Calu3 (cell line): ENCODE measurements around the gene DBH. TPM values are rescaled to one million over a fixed set of nuclear protein-coding genes. Genes with fewer than 3 reads are reported as not detected.

Source experiments
- BruUV-seq: library from RNA; stranded (reverse); fragments of 400-500 nt; replicated peaks from 2 replicates; lab custom pipeline; 2021; lab: Mats Ljungman, UMichigan
- CTCF ChIA-PET: fragments of 300-600 bp; sonication (Branson Sonifier 250); formaldehyde crosslinking; loops from one replicate; lab custom pipeline; 2022; ENCODE audit warnings: antibody characterized with exemption; lab: Charles Lee
- DNase-seq: peaks from one replicate; pipeline ENCODE4 v3.0.0; 2022
- H3K27ac Mint-ChIP-seq: one replicate; pipeline ENCODE4 v1.8.0; 2022; ENCODE audit warnings: mixed read lengths; ENCODE audit not compliant: unreplicated experiment
- H3K27me3 Mint-ChIP-seq: one replicate; pipeline ENCODE4 v1.8.0; 2022; ENCODE audit warnings: mixed read lengths; ENCODE audit not compliant: unreplicated experiment
- H3K36me3 Mint-ChIP-seq: one replicate; pipeline ENCODE4 v1.8.0; 2022; ENCODE audit warnings: mild to moderate bottlenecking, moderate library complexity, mixed read lengths; ENCODE audit not compliant: insufficient read depth, unreplicated experiment
- H3K4me1 Mint-ChIP-seq: one replicate; pipeline ENCODE4 v1.8.0; 2022; ENCODE audit warnings: mild to moderate bottlenecking, low read depth, mixed read lengths; ENCODE audit not compliant: unreplicated experiment
- H3K4me3 Mint-ChIP-seq: one replicate; pipeline ENCODE4 v1.8.0; 2022; ENCODE audit warnings: mild to moderate bottlenecking, low read depth, moderate library complexity, mixed read lengths; ENCODE audit not compliant: unreplicated experiment
- H3K9me3 Mint-ChIP-seq: one replicate; pipeline ENCODE4 v1.8.0; 2022; ENCODE audit warnings: low read depth, mixed read lengths; ENCODE audit not compliant: unreplicated experiment
- intact Hi-C: fragments of 100-400 bp; cut with micrococcal nuclease; formaldehyde crosslinking; loops from one replicate; pipeline ENCODE4 v1.10.0; 2022; ENCODE audit not compliant: unreplicated experiment
- total RNA-seq: library from RNA; stranded (reverse); gene quantifications from 2 replicates; pipeline ENCODE4 v1.2.3, GENCODE V29; 2022
- TF ChIP-seq, protein P1 (sequence below): fragments of 200-600 bp; IDR thresholded peaks from one replicate; pipeline ENCODE4 v1.8.0; 2022; ENCODE audit warnings: antibody characterized with exemption; ENCODE audit not compliant: unreplicated experiment

Gene DBH
- total RNA-seq, 1 experiment from 2014 or later = not detected

DNA sequence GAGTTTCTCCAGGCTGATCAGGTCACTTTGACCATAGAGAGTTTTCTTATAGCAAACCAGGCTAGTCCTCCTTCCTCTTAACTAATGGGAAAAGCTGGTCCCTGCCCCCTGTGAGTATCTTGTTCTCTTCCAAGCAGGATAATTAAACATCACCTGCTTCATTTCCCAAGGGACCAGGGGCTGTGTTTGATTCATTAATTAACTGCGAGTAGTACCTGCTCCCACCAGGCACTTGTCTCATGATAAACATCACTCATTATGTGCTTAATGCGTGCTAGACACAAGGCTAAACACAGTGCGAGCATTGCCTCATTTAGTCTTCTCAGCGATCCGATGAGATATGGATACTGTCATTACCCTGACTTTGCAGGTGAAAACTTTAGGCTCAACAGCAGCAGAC, 25.3 kb upstream of the DBH start:
- no peak for DNase-seq
- no TSS peak for BruUV-seq
- H3K4me1 Mint-ChIP-seq = no peaks in the 10 kb centered on the region
- no peaks in the 10 kb centered on the region for H3K36me3 Mint-ChIP-seq
- intact Hi-C loops = no loop called here
- no peaks in the 10 kb centered on the region for H3K9me3 Mint-ChIP-seq
- TF ChIP-seq, protein P1, sequence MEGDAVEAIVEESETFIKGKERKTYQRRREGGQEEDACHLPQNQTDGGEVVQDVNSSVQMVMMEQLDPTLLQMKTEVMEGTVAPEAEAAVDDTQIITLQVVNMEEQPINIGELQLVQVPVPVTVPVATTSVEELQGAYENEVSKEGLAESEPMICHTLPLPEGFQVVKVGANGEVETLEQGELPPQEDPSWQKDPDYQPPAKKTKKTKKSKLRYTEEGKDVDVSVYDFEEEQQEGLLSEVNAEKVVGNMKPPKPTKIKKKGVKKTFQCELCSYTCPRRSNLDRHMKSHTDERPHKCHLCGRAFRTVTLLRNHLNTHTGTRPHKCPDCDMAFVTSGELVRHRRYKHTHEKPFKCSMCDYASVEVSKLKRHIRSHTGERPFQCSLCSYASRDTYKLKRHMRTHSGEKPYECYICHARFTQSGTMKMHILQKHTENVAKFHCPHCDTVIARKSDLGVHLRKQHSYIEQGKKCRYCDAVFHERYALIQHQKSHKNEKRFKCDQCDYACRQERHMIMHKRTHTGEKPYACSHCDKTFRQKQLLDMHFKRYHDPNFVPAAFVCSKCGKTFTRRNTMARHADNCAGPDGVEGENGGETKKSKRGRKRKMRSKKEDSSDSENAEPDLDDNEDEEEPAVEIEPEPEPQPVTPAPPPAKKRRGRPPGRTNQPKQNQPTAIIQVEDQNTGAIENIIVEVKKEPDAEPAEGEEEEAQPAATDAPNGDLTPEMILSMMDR = no peak
- CTCF ChIA-PET = no interaction called here
- no peak overlapping the region for H3K27ac Mint-ChIP-seq
- H3K27me3 Mint-ChIP-seq = peaks cover 85% of the 10 kb centered on the region
- no peak overlapping the region for H3K4me3 Mint-ChIP-seq

DNA sequence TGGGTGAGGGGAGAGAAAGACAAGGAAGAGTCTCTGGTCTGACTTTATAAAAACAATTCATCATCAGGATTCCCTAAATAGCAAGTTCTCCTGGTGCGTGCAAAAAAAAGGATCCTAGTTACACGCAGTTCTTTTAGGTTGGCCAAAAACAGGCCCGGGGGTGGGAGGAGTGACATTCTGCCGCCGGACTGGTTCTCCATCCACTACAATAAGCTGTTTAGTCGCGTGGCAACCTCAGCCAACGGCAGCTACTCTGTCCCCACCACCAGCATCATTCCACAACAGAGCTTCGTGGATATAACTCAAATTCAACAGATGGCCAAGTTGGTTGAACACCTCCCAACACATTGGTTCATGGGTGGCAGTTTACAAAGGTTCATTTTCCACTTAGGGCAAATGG, 24.1 kb upstream of the DBH start:
- no peaks in the 10 kb centered on the region for H3K4me1 Mint-ChIP-seq
- no peak for DNase-seq
- H3K9me3 Mint-ChIP-seq = no peaks in the 10 kb centered on the region
- H3K36me3 Mint-ChIP-seq = no peaks in the 10 kb centered on the region
- TF ChIP-seq, protein P1 = no peak
- H3K27me3 Mint-ChIP-seq = peaks cover 85% of the 10 kb centered on the region
- no peak overlapping the region for H3K27ac Mint-ChIP-seq
- H3K4me3 Mint-ChIP-seq = no peak overlapping the region
- intact Hi-C loops = no loop called here
- BruUV-seq = no TSS peak
- CTCF ChIA-PET = no interaction called here

DNA sequence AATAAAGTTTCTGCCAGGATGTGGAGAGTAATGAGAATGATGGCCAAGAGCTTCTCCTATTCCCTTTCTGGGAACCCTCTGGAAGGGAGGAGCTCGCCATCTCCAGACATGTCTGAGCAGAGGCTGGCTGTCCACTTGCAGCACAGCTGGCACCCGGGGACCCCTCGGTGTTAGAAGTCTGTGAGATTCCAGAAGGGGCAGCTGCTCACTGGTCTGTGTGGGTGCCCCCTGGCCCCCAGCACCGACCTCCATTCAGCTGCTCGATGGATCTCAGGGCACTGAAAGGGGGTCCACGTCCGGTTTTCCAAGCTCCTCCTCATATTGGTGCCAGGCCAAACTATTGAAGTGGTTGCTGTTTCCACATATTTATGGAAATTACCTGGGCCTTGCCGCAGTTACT, 23.3 kb upstream of the DBH start:
- Mint-ChIP-seq H3K27ac (no peak overlapping the region), H3K36me3 (no peaks in the 10 kb centered on the region), H3K4me3 (no peak overlapping the region), H3K27me3 (peaks cover 85% of the 10 kb centered on the region), H3K9me3 (no peaks in the 10 kb centered on the region), H3K4me1 (no peaks in the 10 kb centered on the region)
- TF ChIP-seq, protein P1 = no peak
- CTCF ChIA-PET = no interaction called here
- BruUV-seq = no TSS peak
- intact Hi-C loops = no loop called here
- no peak for DNase-seq

DNA sequence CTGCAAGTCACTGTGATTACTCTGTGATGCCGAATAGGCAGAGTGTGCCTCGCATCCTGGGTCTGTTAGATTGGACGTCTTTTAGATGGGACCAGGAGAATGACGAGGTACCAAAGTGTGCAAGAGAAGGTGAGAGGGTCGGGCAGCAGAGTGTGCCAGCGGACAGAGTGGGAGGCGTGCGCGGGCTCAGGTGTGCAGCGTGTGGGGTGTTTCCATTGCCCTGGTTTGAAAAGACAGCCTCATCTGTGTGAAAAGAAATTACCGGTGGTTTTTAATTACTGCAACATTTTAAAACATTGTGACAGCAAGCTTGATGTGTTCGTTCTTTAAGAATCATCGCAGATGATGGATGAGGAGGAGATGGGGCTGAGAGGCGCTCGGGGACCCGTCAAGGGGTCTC, 22.7 kb upstream of the DBH start:
- TF ChIP-seq, protein P1 = no peak
- H3K27ac Mint-ChIP-seq = no peak overlapping the region
- H3K36me3 Mint-ChIP-seq = no peaks in the 10 kb centered on the region
- BruUV-seq = no TSS peak
- H3K4me3 Mint-ChIP-seq = no peak overlapping the region
- DNase-seq = no peak
- H3K27me3 Mint-ChIP-seq = peaks cover 85% of the 10 kb centered on the region
- CTCF ChIA-PET = no interaction called here
- H3K9me3 Mint-ChIP-seq = no peaks in the 10 kb centered on the region
- H3K4me1 Mint-ChIP-seq = no peaks in the 10 kb centered on the region
- intact Hi-C loops = no loop called here
